GM12801 (cell line): ENCODE results near the gene ZNF346.

Source experiments
- TF ChIP-seq, protein P1 (sequence below): IDR thresholded peaks from one replicate; pipeline ENCODE4 v1.5.1; 2011; ENCODE audit warnings: control low read depth; ENCODE audit not compliant: insufficient read length; ENCODE audit errors: extremely low read depth

ZNF346 gene

DNA sequence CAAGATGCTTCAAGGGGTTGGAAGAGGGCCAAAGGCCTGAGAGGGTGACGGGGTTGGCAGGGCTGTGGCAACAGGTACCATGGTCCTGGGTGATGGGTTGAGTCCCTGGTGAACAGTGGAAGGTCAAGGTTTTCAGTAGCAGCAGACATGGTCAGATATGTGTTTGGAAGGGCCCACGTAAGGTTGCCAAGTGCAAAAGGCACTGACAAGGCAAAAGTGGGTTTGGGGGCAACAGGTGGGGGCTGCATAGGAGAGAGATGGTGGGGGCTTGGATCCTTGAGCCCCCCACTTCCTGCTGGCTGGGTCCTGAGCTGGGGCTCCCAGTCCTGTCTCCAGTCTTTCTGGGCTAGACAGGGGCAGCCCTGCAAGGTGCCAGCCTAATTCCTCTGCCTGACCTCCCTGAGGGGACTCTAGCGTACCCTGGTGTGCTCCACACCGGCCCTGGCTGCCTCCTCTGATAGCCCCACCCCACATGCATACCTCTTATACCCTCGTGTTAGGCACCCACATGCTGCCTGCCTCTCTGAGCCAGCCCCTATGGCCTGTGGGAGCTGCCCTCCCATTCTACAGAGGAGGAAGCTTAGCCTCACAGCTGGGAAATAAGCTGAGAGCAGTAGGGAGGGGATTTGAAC is 90.2 kb downstream of the ZNF346 start:
- TF ChIP-seq, protein P1, sequence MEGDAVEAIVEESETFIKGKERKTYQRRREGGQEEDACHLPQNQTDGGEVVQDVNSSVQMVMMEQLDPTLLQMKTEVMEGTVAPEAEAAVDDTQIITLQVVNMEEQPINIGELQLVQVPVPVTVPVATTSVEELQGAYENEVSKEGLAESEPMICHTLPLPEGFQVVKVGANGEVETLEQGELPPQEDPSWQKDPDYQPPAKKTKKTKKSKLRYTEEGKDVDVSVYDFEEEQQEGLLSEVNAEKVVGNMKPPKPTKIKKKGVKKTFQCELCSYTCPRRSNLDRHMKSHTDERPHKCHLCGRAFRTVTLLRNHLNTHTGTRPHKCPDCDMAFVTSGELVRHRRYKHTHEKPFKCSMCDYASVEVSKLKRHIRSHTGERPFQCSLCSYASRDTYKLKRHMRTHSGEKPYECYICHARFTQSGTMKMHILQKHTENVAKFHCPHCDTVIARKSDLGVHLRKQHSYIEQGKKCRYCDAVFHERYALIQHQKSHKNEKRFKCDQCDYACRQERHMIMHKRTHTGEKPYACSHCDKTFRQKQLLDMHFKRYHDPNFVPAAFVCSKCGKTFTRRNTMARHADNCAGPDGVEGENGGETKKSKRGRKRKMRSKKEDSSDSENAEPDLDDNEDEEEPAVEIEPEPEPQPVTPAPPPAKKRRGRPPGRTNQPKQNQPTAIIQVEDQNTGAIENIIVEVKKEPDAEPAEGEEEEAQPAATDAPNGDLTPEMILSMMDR = no peak

DNA sequence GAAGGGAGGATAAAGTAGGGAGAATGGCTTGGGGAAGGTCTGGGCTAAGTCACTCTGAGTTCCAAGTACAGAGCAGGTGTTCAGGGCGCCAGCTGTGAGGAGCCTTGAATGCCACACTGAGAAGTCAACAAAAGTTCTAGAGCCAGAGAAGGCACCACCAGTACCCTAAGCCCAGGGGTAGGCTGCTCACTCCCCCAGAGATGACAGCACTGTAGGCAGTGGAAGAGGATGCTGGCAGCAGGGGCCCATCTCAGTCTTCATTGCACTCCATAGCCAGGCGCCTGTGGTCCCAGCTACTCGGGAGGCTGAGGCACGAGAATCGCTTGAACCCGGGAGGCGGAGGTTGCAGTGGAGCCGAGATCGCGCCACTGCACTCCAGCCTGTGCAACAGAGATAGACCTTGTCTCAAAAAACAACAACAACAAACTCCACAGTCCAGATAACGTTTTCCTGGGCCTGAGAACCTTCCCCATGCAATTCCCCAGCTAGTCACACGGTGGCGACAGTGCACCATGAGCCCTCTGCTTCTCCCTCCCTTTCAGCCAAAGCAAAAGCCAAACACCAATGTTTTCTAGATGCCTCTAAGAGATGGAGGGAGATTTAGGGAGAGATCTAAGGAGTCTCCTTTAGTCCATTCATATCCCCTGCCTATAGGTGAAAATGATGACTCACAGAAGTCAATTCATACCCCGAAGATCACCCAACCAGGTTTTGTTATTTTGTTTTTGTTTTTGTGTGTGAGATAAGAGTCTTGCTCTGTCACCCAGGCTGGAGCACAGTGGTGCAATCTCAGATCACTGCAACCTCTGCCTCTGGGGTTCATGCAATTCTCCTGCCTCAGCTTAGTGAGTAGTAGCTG is 91.3 kb downstream of the ZNF346 start:
- TF ChIP-seq, protein P1 = peak; percentile 99

- TF ChIP-seq, protein P1 = no peak
Measured at GRCh38 chr5:177116631-177117373, 94.3 kb downstream of the ZNF346 start.

DNA sequence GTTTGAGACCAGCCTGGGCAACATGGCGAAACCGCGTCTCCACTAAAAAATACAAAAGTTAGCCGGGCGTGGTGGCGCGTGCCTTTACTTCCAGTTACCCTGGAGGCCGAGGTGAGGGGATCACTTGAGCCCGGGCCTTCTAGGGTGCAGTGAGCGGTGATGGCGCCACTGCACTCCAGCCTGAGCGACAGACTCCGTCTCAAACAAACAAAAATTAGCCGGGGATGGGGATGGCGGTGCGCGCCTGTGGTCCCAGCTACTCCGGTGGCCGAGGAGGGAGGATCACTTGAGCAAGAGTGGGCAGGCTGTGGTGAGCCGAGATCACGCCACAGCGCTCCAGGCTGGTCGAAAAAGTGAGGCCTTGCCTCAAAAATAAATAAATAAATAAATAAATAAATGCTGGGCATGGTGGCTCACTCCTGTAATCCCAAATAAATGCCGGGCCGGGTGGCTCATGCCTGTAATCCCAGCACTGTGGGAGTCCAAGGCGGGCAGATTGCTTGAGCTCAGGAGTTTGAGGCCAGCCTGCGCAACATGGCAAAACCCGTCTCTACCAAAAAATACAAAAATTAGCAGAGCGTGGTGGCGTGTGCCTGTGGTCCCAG is 95.0 kb downstream of the ZNF346 start:
- TF ChIP-seq, protein P1 = no peak

DNA sequence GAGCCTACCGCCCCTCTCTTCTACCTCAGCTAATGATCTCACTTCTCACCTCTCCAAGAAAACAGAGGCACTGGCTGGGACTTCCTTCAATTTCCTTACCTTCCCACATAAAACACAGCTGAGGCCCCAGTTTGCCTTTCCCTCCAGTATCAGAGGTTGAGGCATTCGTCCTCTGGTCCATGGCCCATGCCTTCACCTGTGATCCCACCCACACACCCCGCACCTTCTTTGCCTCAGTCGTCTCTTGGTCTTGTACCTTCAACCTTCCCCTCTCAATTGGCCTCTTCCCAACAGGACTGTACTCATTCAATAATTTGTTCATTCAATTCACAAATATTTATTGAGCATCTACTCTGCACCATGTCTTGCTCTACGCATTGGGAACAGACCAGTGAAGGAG is 100.1 kb downstream of the ZNF346 start:
- TF ChIP-seq, protein P1 = no peak

DNA sequence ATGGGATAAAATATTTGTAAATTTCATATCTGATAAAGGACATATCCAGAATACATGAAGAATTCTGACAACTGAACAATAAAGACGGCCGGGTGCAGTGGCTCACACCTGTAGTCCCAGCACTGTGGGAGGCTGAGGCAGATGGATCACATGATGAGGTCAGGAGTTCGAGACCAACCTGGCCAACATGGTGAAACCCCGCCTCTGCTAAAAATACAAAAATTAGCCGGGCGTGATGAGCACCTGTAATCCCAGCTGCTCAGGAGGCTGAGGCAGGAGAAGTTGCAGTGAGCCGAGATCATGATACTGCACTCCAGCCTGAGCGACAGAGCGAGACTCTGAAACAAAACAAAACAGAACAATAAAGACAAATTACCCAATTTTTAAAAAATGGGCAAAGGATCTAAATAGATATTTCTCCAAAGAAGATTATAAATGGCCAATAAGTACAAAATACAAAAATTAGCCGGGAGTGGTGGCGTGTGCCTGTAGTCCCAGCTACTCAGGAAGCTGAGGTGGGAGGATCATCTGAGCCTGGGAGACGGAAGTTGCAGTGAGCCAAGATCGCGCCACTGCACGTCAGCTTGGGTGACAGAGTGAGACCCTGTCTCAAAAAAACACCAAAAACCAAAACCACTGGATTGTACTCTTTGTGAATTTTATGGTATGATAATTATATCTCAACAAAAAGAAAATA is 101.4 kb downstream of the ZNF346 start:
- TF ChIP-seq, protein P1 = no peak
